Measurements from ENCODE around the gene STAB1.

- TF ChIP-seq CTCF (IDR thresholded peaks at IDR 0.05) (no peak), POLR2AphosphoS5 (IDR thresholded peaks at IDR 0.05) (no peak), POLR2A (IDR thresholded peaks at IDR 0.05) (no peak)
Measured at GRCh38 chr3:52525680-52526561, 30.8 kb downstream of the STAB1 start.
